ENCODE results near the gene PTPN6. TPM values are rescaled to one million over a fixed set of nuclear protein-coding genes. Genes with fewer than 3 reads are reported as not detected.
A peak's percentile ranks its signal among the peaks of the same experiment; 100 is the strongest.

The PTPN6 gene
- total RNA-seq, 4 donors from 2014 or later = 18.5 to 59.1 (median 39.4) TPM

DNA sequence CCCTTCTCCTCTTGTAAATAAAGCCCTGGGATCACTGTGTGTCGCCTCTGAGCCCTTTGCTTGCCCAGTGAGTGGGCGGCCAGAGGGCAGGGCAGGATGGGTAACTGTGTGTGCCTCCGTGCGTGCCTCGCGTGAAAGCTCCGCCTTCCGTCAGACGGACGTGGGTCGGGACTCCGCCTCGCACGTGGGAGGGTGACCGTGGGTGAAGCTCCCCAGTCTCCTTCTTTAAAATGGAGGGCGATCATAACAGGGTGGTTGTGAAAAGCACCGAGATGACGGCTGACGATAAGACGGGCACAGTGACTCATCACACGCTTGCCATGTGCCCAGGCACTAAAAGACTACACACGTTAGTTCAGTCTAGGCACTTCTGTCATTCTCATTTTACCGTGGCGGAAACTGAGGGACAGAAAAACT, 10.1 kb downstream of the PTPN6 start:
- peak overlapping the region; percentile 93 for H3K27ac ChIP-seq
- H3K4me1 ChIP-seq = peaks cover 79% of the 10 kb centered on the region
- peak overlapping the region; percentile 60 for H3K4me3 ChIP-seq
- H3K27me3 ChIP-seq = no peaks in the 10 kb centered on the region
- H3K9me3 ChIP-seq = no peaks in the 10 kb centered on the region
- DNase-seq (ENCODE audit: low spot score in 2 of 2) = peak in 1 of 2 donors; percentile 87
- WGBS = 9% methylated on average over 15 of the region's 24 CpGs
- peaks cover 11% of the 10 kb centered on the region for H3K36me3 ChIP-seq
- peak; percentile 51 to 64 (median 61) for TF ChIP-seq POLR2AphosphoS5 (IDR thresholded peaks at IDR 0.05)
- no peak for TF ChIP-seq POLR2A (IDR thresholded peaks at IDR 0.05)

DNA sequence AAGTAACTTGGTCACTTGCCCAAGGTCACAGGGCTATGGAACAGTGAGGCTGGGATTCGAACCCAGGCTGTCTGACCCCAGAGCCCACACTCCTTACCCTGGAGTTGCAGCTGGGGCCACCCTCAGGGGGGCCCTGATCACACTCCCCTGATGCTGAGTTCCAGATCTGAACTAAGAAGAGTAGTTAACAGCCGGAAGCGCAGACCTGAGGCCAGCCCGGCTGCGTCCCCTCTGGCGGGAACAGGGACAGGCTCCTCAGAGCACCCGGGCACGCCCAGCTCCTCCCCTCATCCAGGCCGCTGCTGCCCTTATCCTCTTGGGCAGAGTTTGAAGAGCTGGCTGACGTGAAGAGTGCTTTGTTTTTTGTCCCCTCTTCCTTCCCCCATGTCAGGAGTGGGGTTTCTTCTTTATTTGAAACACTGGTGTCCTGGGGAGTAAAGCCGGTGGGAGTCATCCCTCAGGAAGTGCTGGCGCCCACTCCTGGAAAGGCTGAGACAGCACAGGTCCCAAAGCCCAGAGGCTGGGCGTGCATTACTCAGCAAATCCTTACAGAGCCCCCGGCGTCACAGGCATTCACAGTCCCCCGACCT, 10.6 kb downstream of the PTPN6 start:
- TF ChIP-seq POLR2A (IDR thresholded peaks at IDR 0.05) = no peak
- TF ChIP-seq, protein P1, sequence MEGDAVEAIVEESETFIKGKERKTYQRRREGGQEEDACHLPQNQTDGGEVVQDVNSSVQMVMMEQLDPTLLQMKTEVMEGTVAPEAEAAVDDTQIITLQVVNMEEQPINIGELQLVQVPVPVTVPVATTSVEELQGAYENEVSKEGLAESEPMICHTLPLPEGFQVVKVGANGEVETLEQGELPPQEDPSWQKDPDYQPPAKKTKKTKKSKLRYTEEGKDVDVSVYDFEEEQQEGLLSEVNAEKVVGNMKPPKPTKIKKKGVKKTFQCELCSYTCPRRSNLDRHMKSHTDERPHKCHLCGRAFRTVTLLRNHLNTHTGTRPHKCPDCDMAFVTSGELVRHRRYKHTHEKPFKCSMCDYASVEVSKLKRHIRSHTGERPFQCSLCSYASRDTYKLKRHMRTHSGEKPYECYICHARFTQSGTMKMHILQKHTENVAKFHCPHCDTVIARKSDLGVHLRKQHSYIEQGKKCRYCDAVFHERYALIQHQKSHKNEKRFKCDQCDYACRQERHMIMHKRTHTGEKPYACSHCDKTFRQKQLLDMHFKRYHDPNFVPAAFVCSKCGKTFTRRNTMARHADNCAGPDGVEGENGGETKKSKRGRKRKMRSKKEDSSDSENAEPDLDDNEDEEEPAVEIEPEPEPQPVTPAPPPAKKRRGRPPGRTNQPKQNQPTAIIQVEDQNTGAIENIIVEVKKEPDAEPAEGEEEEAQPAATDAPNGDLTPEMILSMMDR (IDR thresholded peaks at IDR 0.05) = peak; percentile 25 to 41
- peaks cover 16% of the 10 kb centered on the region for H3K36me3 ChIP-seq
- peak overlapping the region; percentile 60 for H3K4me3 ChIP-seq
- no peaks in the 10 kb centered on the region for H3K27me3 ChIP-seq
- WGBS = 3% methylated on average over 8 of the region's 16 CpGs
- peak overlapping the region; percentile 93 for H3K27ac ChIP-seq
- peaks cover 84% of the 10 kb centered on the region for H3K4me1 ChIP-seq
- H3K9me3 ChIP-seq = no peaks in the 10 kb centered on the region
- DNase-seq (ENCODE audit: low spot score in 2 of 2) = peak in 1 of 2 donors; percentile 81

DNA sequence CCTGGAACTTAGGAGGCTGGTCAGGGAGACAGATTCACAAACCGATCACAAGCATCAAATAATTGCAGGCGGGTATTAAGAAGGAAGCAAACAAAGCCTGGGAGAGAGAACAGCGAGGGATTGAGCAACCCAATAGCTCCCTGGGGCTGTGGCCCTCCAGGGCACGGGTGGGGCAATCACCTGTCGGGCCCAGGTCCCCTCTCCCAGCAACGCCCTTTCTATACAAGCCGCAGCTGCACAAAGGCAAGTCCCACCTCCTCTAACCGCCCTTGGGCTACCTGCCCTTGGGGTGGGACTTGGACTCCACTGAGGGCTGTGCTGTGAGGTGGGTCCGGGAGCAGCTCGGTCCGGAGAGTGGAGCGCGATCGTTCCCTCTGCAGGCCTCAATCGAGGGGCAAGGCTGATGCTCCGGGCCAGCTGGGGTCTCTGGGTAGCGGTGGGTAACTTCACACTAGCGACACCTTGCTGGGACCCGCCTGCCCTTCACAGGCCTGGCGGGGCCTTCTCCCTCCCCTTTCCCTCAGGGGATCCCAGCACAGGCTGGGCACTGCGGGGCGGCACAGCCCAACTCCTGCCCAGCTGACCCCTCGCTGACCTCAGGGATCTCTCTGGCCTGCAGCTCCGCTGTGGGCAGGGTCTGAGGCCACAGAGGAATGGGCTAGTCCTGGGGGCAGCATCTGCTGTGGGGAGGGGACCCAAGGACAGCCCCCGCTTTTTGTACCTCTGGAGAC, 11.3 kb downstream of the PTPN6 start:
- Histone ChIP-seq H3K9me3 (no peaks in the 10 kb centered on the region), H3K36me3 (peaks cover 23% of the 10 kb centered on the region), H3K4me1 (peaks cover 83% of the 10 kb centered on the region), H3K4me3 (peak overlapping the region; percentile 60), H3K27me3 (no peaks in the 10 kb centered on the region), H3K27ac (peak overlapping the region; percentile 93)
- TF ChIP-seq, protein P1 (IDR thresholded peaks at IDR 0.05) = no peak
- no peak for TF ChIP-seq POLR2AphosphoS5 (IDR thresholded peaks at IDR 0.05)
- TF ChIP-seq POLR2A (IDR thresholded peaks at IDR 0.05) = no peak
- TF ChIP-seq EP300 (IDR thresholded peaks at IDR 0.05) = no peak
- DNase-seq (ENCODE audit: low spot score in 2 of 2) = peak in 1 of 2 donors; percentile 75
- WGBS = 25% methylated on average over 4 of the region's 25 CpGs

- Histone ChIP-seq H3K27ac (peak overlapping the region; percentile 93), H3K36me3 (peaks cover 30% of the 10 kb centered on the region), H3K4me3 (peak overlapping the region; percentile 60), H3K4me1 (peaks cover 83% of the 10 kb centered on the region), H3K9me3 (no peaks in the 10 kb centered on the region), H3K27me3 (no peaks in the 10 kb centered on the region)
- TF ChIP-seq POLR2A (IDR thresholded peaks at IDR 0.05) = peak in 1 of 2 donors; percentile 47
- TF ChIP-seq POLR2AphosphoS5 (IDR thresholded peaks at IDR 0.05) = peak in 1 of 3 donors; percentile 25
- TF ChIP-seq EP300 (IDR thresholded peaks at IDR 0.05) = no peak
- TF ChIP-seq, protein P1 (IDR thresholded peaks at IDR 0.05) = no peak
- DNase-seq (ENCODE audit: low spot score in 2 of 2) = peak in 1 of 2 donors; percentile 83
- WGBS = 59% methylated on average over 26 of the region's 32 CpGs
Measured at GRCh38 chr12:6963016-6963731, 12.0 kb downstream of the PTPN6 start.

GRCh38 chr12:6963791-6964413, 12.7 kb downstream of the PTPN6 start:
- WGBS = 44% methylated on average over 14 of the region's 17 CpGs
- peaks cover 83% of the 10 kb centered on the region for H3K4me1 ChIP-seq
- peak in 1 of 2 donors; percentile 75 for DNase-seq (ENCODE audit: low spot score in 2 of 2)

More at GRCh38 chr12:6963791-6964413, 12.7 kb downstream of the PTPN6 start:
- Histone ChIP-seq H3K27me3 (no peaks in the 10 kb centered on the region), H3K9me3 (no peaks in the 10 kb centered on the region), H3K27ac (peak overlapping the region; percentile 93), H3K36me3 (peaks cover 36% of the 10 kb centered on the region), H3K4me3 (peak overlapping the region; percentile 60)
- TF ChIP-seq, protein P1 (IDR thresholded peaks at IDR 0.05) = no peak
- TF ChIP-seq POLR2A (IDR thresholded peaks at IDR 0.05) (no peak), POLR2AphosphoS5 (IDR thresholded peaks at IDR 0.05) (no peak), EP300 (IDR thresholded peaks at IDR 0.05) (no peak)

Measured in suprapubic skin (tissue), 4 donors.